Heart right ventricle (tissue), 16 donors: ENCODE measurements around the gene DGKI. TPM values are rescaled to one million over a fixed set of nuclear protein-coding genes. Genes with fewer than 3 reads are reported as not detected.

ENCODE experiments used
- ATAC-seq, 8 donors: fragments of 200-7000 bp; cut with Tn5 transposase; one replicate each; pipeline ENCODE4 v1.9.1; 2020; ENCODE audit warnings: mild to moderate bottlenecking in 8 of 8, moderate library complexity in 8 of 8, moderate number of reproducible peaks in 1 of 8
- DNase-seq, 2 donors: peaks; one replicate each; pipeline ENCODE4 v3.0.0-alpha.2; 2020
- H3K27ac ChIP-seq, 10 donors: fragments of 200-600 bp; sonication (generic) in 2 of 10; one replicate each; pipeline versions ENCODE4 v1.5.0 to v1.8.0; 2020 to 2022; ENCODE audit warnings: mild to moderate bottlenecking in 3 of 10
- H3K27me3 ChIP-seq, 7 donors: fragments of 200-600 bp; one replicate each; pipeline ENCODE4 v1.8.0; 2021 to 2022; ENCODE audit warnings: mild to moderate bottlenecking in 2 of 7
- H3K36me3 ChIP-seq, 9 donors: fragments of 200-600 bp; sonication (generic) in 1 of 9; one replicate each; pipeline versions ENCODE4 v1.5.0 to v1.8.0; 2020 to 2022; ENCODE audit warnings: mild to moderate bottlenecking in 2 of 9
- H3K4me1 ChIP-seq, 9 donors: fragments of 200-600 bp; sonication (generic) in 1 of 9; one replicate each; pipeline versions ENCODE4 v1.5.0 to v1.8.0; 2020 to 2022; ENCODE audit warnings: mild to moderate bottlenecking in 4 of 9
- H3K4me3 ChIP-seq, 10 donors: fragments of 200-600 bp; sonication (generic) in 2 of 10; one replicate each; pipeline versions ENCODE4 v1.5.0 to v1.8.0; 2020 to 2022; ENCODE audit warnings: mild to moderate bottlenecking in 7 of 10, moderate library complexity in 2 of 10
- H3K9me3 ChIP-seq, 11 donors: fragments of 200-600 bp in 10 of 11; sonication (generic) in 2 of 11; one replicate each; pipeline versions ENCODE4 v1.5.0 to v1.8.0; 2013 to 2022; ENCODE audit warnings: mild to moderate bottlenecking in 2 of 11, control low read depth in 1 of 11, moderate library complexity in 1 of 11
- CTCF ChIP-seq, 9 donors: fragments of 200-600 bp; sonication (generic) in 2 of 9; IDR thresholded peaks; one replicate each; pipeline versions ENCODE4 v1.5.0 to v1.8.0; 2021 to 2022; ENCODE audit warnings: antibody characterized with exemption in 9 of 9, mild to moderate bottlenecking in 5 of 9, moderate library complexity in 1 of 9
- WGBS, 2 donors: extraction: QIAGEN DNeasy Blood & Tissue Kit; methylation state at CpG; one replicate each; pipeline ENCODE4 v1.1.7; 2013; ENCODE audit warnings: inconsistent platforms in 1 of 2; 5-methylcytosine and 5-hydroxymethylcytosine counted together
- intact Hi-C, 10 donors: fragments of 100-400 bp; cut with DNase I; formaldehyde crosslinking; loops; one replicate each; pipeline versions ENCODE4 v1.11.1 to v1.14.2; 2022
- polyA plus RNA-seq, 2 donors: library from polyadenylated mRNA; stranded (reverse); fragments of 200-250 nt; gene quantifications; one replicate each; pipeline ENCODE4 v1.2.3, GENCODE V29; 2013
- total RNA-seq, 10 donors: library from RNA; stranded (reverse); fragmentation: NEBNext Ultra II Directional in 3 of 10; extraction: Animal tissue kit (Norgen Biotek cat#: 25700) in 3 of 10; gene quantifications; one replicate each; pipeline versions ENCODE4 v1.2.1 to v1.2.4, GENCODE V29; 2021 to 2023
- donor health status: Arrhythmogenic right ventricular cardiomyopathy.
- donor health status: ischemic (EF 13 %, LVEDD 7.1; RV severe dilation, severe dysfunction).
- donor health status: healthy with polysubstance abuse.
- donor health status: DM: no; HTN: yes; CAD: no.
- donor health status: DM: no; HTN: no; CAD: no.
- donor health status: ischemic (EF 25% LVEDD 6.9; RV normal size, moderate dysfunction).
- donor health status: ischemic (EF 25% LVEDD 5.7; RV mildly dilated, moderate dysfunction).
- donor health status: healthy.
- donor health status: DM: yes; HTN: yes; CAD: no.
- donor health status: Ischemic cardiomyopathy.
- donor health status: ischemic (EF 35%, LVEDD 5.7; RV mildly dilated, moderate dysfunction).
- donor health status: nonischemic (EF 11% LVEDD 7.7; RV severe dilation, severe dysfunction).
- donor health status: DM: yes; HTN: yes; CAD: no.
- donor health status: PGD.
- donor health status: ischemic (EF 29% LVEDD 5.4; RV normal size, mild dysfunction).
- donor health status: nonischemic (EF 23%, LVEDD 6.1; RV moderate dilation, normal function).

Gene DGKI
- total and polyA plus RNA-seq, 12 donors, result 0.16 to 2.6 (median 1.2) TPM

- Histone ChIP-seq H3K27ac (no peak overlapping the region), H3K36me3 (no peaks in the 10 kb centered on the region), H3K27me3 (no peaks in the 10 kb centered on the region), H3K4me3 (no peak overlapping the region), H3K4me1 (no peaks in the 10 kb centered on the region), H3K9me3 (no peaks in the 10 kb centered on the region)
- no peak for TF ChIP-seq CTCF (IDR thresholded peaks at IDR 0.05)
- 78% methylated on average over 2 of the region's 2 CpGs for WGBS, 2 donors
- intact Hi-C loops, result no loop called here
- DNase-seq, result no peak
- no peak for ATAC-seq
Measured at GRCh38 chr7:137636376-137636775, 210.4 kb downstream of the DGKI start.

GRCh38 chr7:137635874-137636273 lies 210.9 kb downstream of the DGKI start:
- no peak for DNase-seq
- 89 to 91% methylated on average over 6 of the region's 6 CpGs for WGBS, 2 donors
- Histone ChIP-seq H3K9me3 (no peaks in the 10 kb centered on the region), H3K36me3 (no peaks in the 10 kb centered on the region), H3K4me3 (no peak overlapping the region), H3K4me1 (no peaks in the 10 kb centered on the region), H3K27ac (no peak overlapping the region), H3K27me3 (no peaks in the 10 kb centered on the region)
- intact Hi-C loops, result no loop called here
- TF ChIP-seq CTCF (IDR thresholded peaks at IDR 0.05), result no peak
- no peak for ATAC-seq

- no peak for TF ChIP-seq CTCF (IDR thresholded peaks at IDR 0.05)
- Histone ChIP-seq H3K4me1 (no peaks in the 10 kb centered on the region), H3K27me3 (no peaks in the 10 kb centered on the region), H3K36me3 (no peaks in the 10 kb centered on the region), H3K9me3 (no peaks in the 10 kb centered on the region), H3K4me3 (no peak overlapping the region), H3K27ac (no peak overlapping the region)
- WGBS, 2 donors, result 93 to 94% methylated on average over 3 of the region's 3 CpGs
- intact Hi-C loops, result no loop called here
- ATAC-seq (no peak), DNase-seq (no peak)
Measured at GRCh38 chr7:137635132-137635531, 211.6 kb downstream of the DGKI start.

- H3K36me3 ChIP-seq, result no peaks in the 10 kb centered on the region
- TF ChIP-seq CTCF (IDR thresholded peaks at IDR 0.05), result no peak
- H3K9me3 ChIP-seq, result no peaks in the 10 kb centered on the region
- no peak for DNase-seq
- no peaks in the 10 kb centered on the region for H3K4me1 ChIP-seq
- WGBS, 2 donors, result 88 to 94% methylated on average over 1 of the region's 1 CpG
- H3K4me3 ChIP-seq, result no peak overlapping the region
- intact Hi-C loops, result no loop called here
- H3K27me3 ChIP-seq, result no peaks in the 10 kb centered on the region
- no peak for ATAC-seq
- H3K27ac ChIP-seq, result no peak overlapping the region
Measured at GRCh38 chr7:137634356-137634755, 212.4 kb downstream of the DGKI start.

- no peaks in the 10 kb centered on the region for H3K36me3 ChIP-seq
- H3K27ac ChIP-seq, result no peak overlapping the region
- no peak for TF ChIP-seq CTCF (IDR thresholded peaks at IDR 0.05)
- no peak overlapping the region for H3K4me3 ChIP-seq
- peaks cover 0 to 7% (median 0%) of the 10 kb centered on the region in 7 donors for H3K27me3 ChIP-seq
- no peaks in the 10 kb centered on the region for H3K4me1 ChIP-seq
- ATAC-seq (no peak), DNase-seq (no peak)
- H3K9me3 ChIP-seq, result no peaks in the 10 kb centered on the region
- 92 to 94% methylated on average over 5 of the region's 5 CpGs for WGBS, 2 donors
- intact Hi-C loops, result no loop called here
Measured at GRCh38 chr7:137633133-137633532, 213.6 kb downstream of the DGKI start.
